IMR-90 (cell line): Measurements from ENCODE around the gene OTOGL. TPM values are rescaled to one million over a fixed set of nuclear protein-coding genes. Genes with fewer than 3 reads are reported as not detected.

Experiments
- ATAC-seq: fragments of 200-7000 bp; cut with Tn5 transposase; 2 replicates; pipeline ENCODE4 v1.9.1; 2020; ENCODE audit warnings: low read depth, mild to moderate bottlenecking, moderate library complexity
- BruUV-seq: library from RNA; stranded (reverse); fragments of 400-500 nt; replicated peaks from 2 replicates; lab custom pipeline; 2021; lab: Mats Ljungman, UMichigan
- CTCF ChIA-PET: fragments of 300-600 bp; formaldehyde crosslinking; extraction: SDS; loops from one replicate; lab custom pipeline; 2021; ENCODE audit warnings: antibody characterized with exemption; lab: Yijun Ruan, JAX
- POLR2A ChIA-PET: fragments of 300-600 bp; sonication (Branson Sonifier 250); formaldehyde crosslinking; loops from one replicate; lab custom pipeline; 2022; ENCODE audit warnings: antibody characterized with exemption; ENCODE audit not compliant: unreplicated experiment; lab: Charles Lee
- DNase-seq: peaks from one replicate; pipeline ENCODE4 v3.0.0; 2013
- H2AFZ ChIP-seq: replicated peaks from 2 replicates; pipeline ENCODE3; 2013; ENCODE audit warnings: low read length, mild to moderate bottlenecking; ENCODE audit not compliant: poor library complexity
- H2AK5ac ChIP-seq: 2 replicates; pipeline ENCODE4 v1.6.1; 2013; ENCODE audit warnings: low read depth, low read length, inconsistent platforms
- H2AK9ac ChIP-seq: replicated peaks from 2 replicates; pipeline ENCODE3; 2013; ENCODE audit warnings: mild to moderate bottlenecking, low read depth, low read length, moderate library complexity; ENCODE audit not compliant: poor library complexity
- H2BK120ac ChIP-seq: 2 replicates; pipeline ENCODE4 v1.6.1; 2013; ENCODE audit warnings: low read depth, low read length, inconsistent platforms
- H2BK15ac ChIP-seq: 3 replicates; pipeline ENCODE4 v1.6.1; 2013; ENCODE audit warnings: low read depth, low read length, inconsistent platforms
- H2BK20ac ChIP-seq: 2 replicates; pipeline ENCODE4 v1.6.1; 2013; ENCODE audit warnings: low read depth, mild to moderate bottlenecking, inconsistent platforms, low read length, moderate library complexity
- H2BK5ac ChIP-seq: 2 replicates; pipeline ENCODE4 v1.6.1; 2013; ENCODE audit warnings: mild to moderate bottlenecking, low read depth, low read length, inconsistent platforms; ENCODE audit not compliant: poor library complexity, severe bottlenecking
- H3K14ac ChIP-seq: replicated peaks from 2 replicates; pipeline ENCODE4 v1.6.1; 2013; ENCODE audit warnings: low read depth, low read length, inconsistent platforms
- H3K18ac ChIP-seq: 2 replicates; pipeline ENCODE4 v1.6.1; 2013; ENCODE audit warnings: low read depth, low read length, control low read depth
- H3K23ac ChIP-seq: 2 replicates; pipeline ENCODE4 v1.6.1; 2013; ENCODE audit warnings: low read depth, low read length, inconsistent platforms
- H3K27ac ChIP-seq: 2 replicates; pipeline ENCODE4 v1.5.1; 2013; ENCODE audit warnings: mild to moderate bottlenecking, control low read depth, low read length; ENCODE audit not compliant: insufficient read depth
- H3K27me3 ChIP-seq: 2 replicates; pipeline ENCODE4 v1.6.1; 2013; ENCODE audit warnings: low read length; ENCODE audit not compliant: control insufficient read depth, insufficient read depth
- H3K36me3 ChIP-seq: 2 replicates; pipeline ENCODE4 v1.6.1; 2013; ENCODE audit warnings: low read length, mixed read lengths; ENCODE audit not compliant: control insufficient read depth, insufficient read depth
- H3K4ac ChIP-seq: 2 replicates; pipeline ENCODE4 v1.6.1; 2013; ENCODE audit warnings: low read depth, low read length, inconsistent platforms
- H3K4me1 ChIP-seq: 2 replicates; pipeline ENCODE4 v1.6.1; 2013; ENCODE audit warnings: low read length, mixed read lengths; ENCODE audit not compliant: control insufficient read depth, insufficient read depth
- H3K4me2 ChIP-seq: 2 replicates; pipeline ENCODE4 v1.6.1; 2013; ENCODE audit warnings: low read depth, mild to moderate bottlenecking, control low read depth, low read length, moderate library complexity
- H3K4me3 ChIP-seq: 2 replicates; pipeline ENCODE4 v1.5.1; 2013; ENCODE audit warnings: low read depth, mild to moderate bottlenecking, control low read depth, low read length, moderate library complexity; ENCODE audit not compliant: insufficient read depth
- H3K56ac ChIP-seq: 2 replicates; pipeline ENCODE4 v1.6.1; 2013; ENCODE audit warnings: low read length, inconsistent platforms; ENCODE audit not compliant: insufficient read depth; ENCODE audit errors: extremely low read depth
- H3K79me1 ChIP-seq, 2 experiments: 2 replicates each; pipeline ENCODE4 v1.6.1; 2013; ENCODE audit warnings: low read length in 2 of 2, inconsistent platforms in 1 of 2, low read depth in 1 of 2
- H3K9ac ChIP-seq: 2 replicates; pipeline ENCODE4 v1.6.1; 2013; ENCODE audit warnings: low read depth, low read length, control low read depth
- H3K9me1 ChIP-seq: 2 replicates; pipeline ENCODE4 v1.6.1; 2013; ENCODE audit warnings: low read length, inconsistent platforms; ENCODE audit not compliant: insufficient read depth
- H3K9me3 ChIP-seq: 2 replicates; pipeline ENCODE4 v1.6.1; 2013; ENCODE audit warnings: low read length; ENCODE audit not compliant: control insufficient read depth, insufficient read depth
- H4K20me1 ChIP-seq: 2 replicates; pipeline ENCODE4 v1.6.1; 2013; ENCODE audit warnings: low read length, inconsistent platforms; ENCODE audit not compliant: insufficient read depth
- H4K5ac ChIP-seq: 2 replicates; pipeline ENCODE4 v1.6.1; 2013; ENCODE audit warnings: mild to moderate bottlenecking, low read depth, low read length, control low read depth
- H4K8ac ChIP-seq, 2 experiments: 2 replicates each; pipeline ENCODE4 v1.6.1; 2013; ENCODE audit warnings: low read depth in 2 of 2, low read length in 2 of 2, control low read depth in 1 of 2, inconsistent platforms in 1 of 2
- H4K91ac ChIP-seq: 2 replicates; pipeline ENCODE4 v1.6.1; 2013; ENCODE audit warnings: low read depth, low read length, inconsistent platforms; ENCODE audit not compliant: insufficient read depth
- BHLHE40 ChIP-seq: fragments of 150-350 bp; IDR thresholded peaks from 2 replicates; pipeline ENCODE4 v1.6.1; 2016; ENCODE audit warnings: mild to moderate bottlenecking, low read depth, low read length
- CEBPB ChIP-seq: IDR thresholded peaks from 2 replicates; pipeline ENCODE4 v1.6.1; 2012; ENCODE audit warnings: low read depth, low read length, improper control_type of control experiment
- CHD1 ChIP-seq: IDR thresholded peaks from 2 replicates; pipeline ENCODE4 v1.6.1; 2012; ENCODE audit warnings: low read depth, low read length, improper control_type of control experiment
- MAZ ChIP-seq: IDR thresholded peaks from 2 replicates; pipeline ENCODE4 v1.6.1; 2012; ENCODE audit warnings: low read depth, mild to moderate bottlenecking, low read length, improper control_type of control experiment, moderate library complexity, borderline replicate concordance
- NFE2L2 ChIP-seq: fragments of 150-350 bp; IDR thresholded peaks from 2 replicates; pipeline ENCODE4 v1.6.1; 2016; ENCODE audit warnings: low read depth, mild to moderate bottlenecking, low read length
- POLR2A ChIP-seq: IDR thresholded peaks from 2 replicates; pipeline ENCODE4 v1.6.1; 2012; ENCODE audit warnings: mild to moderate bottlenecking, low read depth, low read length
- RCOR1 ChIP-seq: IDR thresholded peaks from 2 replicates; pipeline ENCODE4 v1.6.1; 2012; ENCODE audit warnings: mild to moderate bottlenecking, low read length, improper control_type of control experiment; ENCODE audit not compliant: insufficient replicate concordance
- WGBS, 2 experiments: methylation state at CpG; one replicate each; pipeline versions ENCODE4 v1.1.5 to v1.1.7; 2013; ENCODE audit warnings: missing lambda C conversion rate in 2 of 2; ENCODE audit not compliant: insufficient read length in 1 of 2; ENCODE audit errors: extremely low coverage in 2 of 2; 5-methylcytosine and 5-hydroxymethylcytosine counted together
- dilution Hi-C: fragments of 300-500 bp; cut with HindIII; formaldehyde crosslinking; loops from one replicate; pipeline ENCODE4 v1.14.3; 2018; ENCODE audit warnings: low sequenced_read_pairs; ENCODE audit not compliant: unreplicated experiment
- in situ Hi-C: fragments of 300-500 bp; cut with MboI; formaldehyde crosslinking; loops from 3 replicates; pipeline ENCODE4 v1.14.3; 2019; ENCODE audit warnings: low sequenced_read_pairs, inconsistent platforms, mixed read lengths
- intact Hi-C: fragments of 100-400 bp; cut with micrococcal nuclease; formaldehyde crosslinking; loops from 2 replicates; pipeline ENCODE4 v1.10.0; 2022
- polyA plus RNA-seq, 3 experiments: library from polyadenylated mRNA; depleted of rRNA; stranded (reverse); fragments of >200 nt; gene quantifications; 2 replicates each; pipeline ENCODE4 v1.2.3, GENCODE V29; 2012; ENCODE audit warnings: low replicate concordance in 1 of 3
- total RNA-seq: library from RNA; depleted of rRNA; stranded (reverse); fragments of >200 nt; gene quantifications from 2 replicates; pipeline ENCODE4 v1.2.3, GENCODE V29; 2012

OTOGL gene
- total and polyA plus RNA-seq, 2 of the 4 experiments (the other 2 are of a cell fraction), result 0.10 to 0.18 TPM

DNA sequence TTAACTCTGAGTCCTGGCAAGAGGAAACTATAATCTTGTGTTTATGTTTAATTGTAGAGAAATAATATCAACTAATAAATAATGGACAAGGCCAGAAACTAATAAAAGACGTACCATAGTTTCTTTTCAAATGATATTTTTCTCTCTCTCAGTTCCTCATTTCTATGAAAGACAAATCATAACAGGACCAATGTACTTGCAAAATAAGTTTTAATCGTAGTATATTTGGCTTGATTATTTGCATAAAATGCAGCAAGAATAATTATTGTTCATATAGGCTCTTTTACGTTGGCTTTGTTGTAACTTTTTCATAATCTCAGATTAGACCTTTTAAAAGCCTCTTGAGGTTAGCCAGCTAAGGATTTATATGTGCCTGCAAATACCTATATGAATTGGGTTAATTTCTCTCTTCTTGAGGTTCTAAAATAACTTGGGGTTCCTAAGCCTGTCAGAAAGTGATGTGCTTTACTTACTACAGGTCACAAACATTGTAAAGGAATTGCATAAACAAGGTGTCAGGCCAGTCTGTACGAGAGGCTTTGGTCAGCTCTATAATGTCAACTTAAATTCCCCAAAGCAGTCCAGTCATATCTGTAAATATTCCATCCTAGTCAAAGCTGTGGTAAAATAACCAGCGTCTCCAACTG lies 191.9 kb downstream of the OTOGL start:
- no peaks in the 10 kb centered on the region for H3K27me3 ChIP-seq
- H3K4me3 ChIP-seq, result no peak overlapping the region
- no peak overlapping the region for H2BK5ac ChIP-seq
- H4K20me1 ChIP-seq, result no peaks in the 10 kb centered on the region
- H3K9ac ChIP-seq, result no peak overlapping the region
- H2BK15ac ChIP-seq, result no peak overlapping the region
- CTCF ChIA-PET, result interaction anchor here (0.6 kb wide), 1 partner anchor 527 kb away, joined by 3 read pairs; no protein-coding TSS in a partner anchor
- ATAC-seq, result no peak
- dilution Hi-C loops, result no loop called here
- POLR2A ChIA-PET, result no interaction called here
- DNase-seq, result peak; percentile 8
- TF ChIP-seq MAZ, result no peak
- TF ChIP-seq POLR2A, result no peak
- TF ChIP-seq CEBPB, result no peak
- no peak for TF ChIP-seq CHD1
- no peak for TF ChIP-seq RCOR1
- TF ChIP-seq NFE2L2, result no peak
- TF ChIP-seq BHLHE40, result no peak
- no peak overlapping the region for H4K8ac ChIP-seq
- no peak overlapping the region for H4K5ac ChIP-seq
- H2AK9ac ChIP-seq, result no peak overlapping the region
- no peaks in the 10 kb centered on the region for H3K79me1 ChIP-seq
- no peak overlapping the region for H3K56ac ChIP-seq
- H3K9me1 ChIP-seq, result no peaks in the 10 kb centered on the region
- H3K18ac ChIP-seq, result no peak overlapping the region
- no peaks in the 10 kb centered on the region for H3K9me3 ChIP-seq
- no peak overlapping the region for H2BK120ac ChIP-seq
- no CpG with 5 or more reads among the region's 5 CpGs for WGBS, 2 experiments
- no peak overlapping the region for H3K27ac ChIP-seq
- no peaks in the 10 kb centered on the region for H3K4me1 ChIP-seq
- H3K36me3 ChIP-seq, result no peaks in the 10 kb centered on the region
- H3K4me2 ChIP-seq, result no peak overlapping the region
- H2AK5ac ChIP-seq, result no peak overlapping the region
- in situ Hi-C loops, result no loop called here
- BruUV-seq, result no TSS peak
- H3K4ac ChIP-seq, result no peak overlapping the region
- H2AFZ ChIP-seq, result no peak overlapping the region
- intact Hi-C loops, result no loop called here
- no peak overlapping the region for H4K91ac ChIP-seq
- no peak overlapping the region for H3K23ac ChIP-seq
- H3K14ac ChIP-seq, result no peak overlapping the region
- no peak overlapping the region for H2BK20ac ChIP-seq
